HUES6 (cell line): ENCODE results near the gene PROSER2.

Experiments used
- H3K27ac ChIP-seq: 2 replicates; pipeline ENCODE4 v1.7.0; 2013; ENCODE audit warnings: low read depth, mild to moderate bottlenecking, low read length, inconsistent platforms
- H3K27me3 ChIP-seq: 2 replicates; pipeline ENCODE4 v1.6.1; 2013; ENCODE audit warnings: low read length; ENCODE audit not compliant: control insufficient read depth, insufficient read depth
- H3K36me3 ChIP-seq: 2 replicates; pipeline ENCODE4 v1.6.1; 2013; ENCODE audit warnings: low read length; ENCODE audit not compliant: control insufficient read depth, insufficient read depth
- H3K4me1 ChIP-seq: 2 replicates; pipeline ENCODE4 v1.6.1; 2013; ENCODE audit warnings: low read length; ENCODE audit not compliant: control insufficient read depth, insufficient read depth
- H3K4me3 ChIP-seq: 2 replicates; pipeline ENCODE4 v1.5.1; 2013; ENCODE audit warnings: low read depth, low read length
- H3K9ac ChIP-seq: one replicate; pipeline ENCODE4 v1.6.1; 2013; ENCODE audit warnings: mild to moderate bottlenecking, low read length
- H3K9me3 ChIP-seq: 2 replicates; pipeline ENCODE4 v1.6.1; 2013; ENCODE audit warnings: low read depth, low read length; ENCODE audit not compliant: control insufficient read depth, insufficient read depth

The PROSER2 gene

DNA sequence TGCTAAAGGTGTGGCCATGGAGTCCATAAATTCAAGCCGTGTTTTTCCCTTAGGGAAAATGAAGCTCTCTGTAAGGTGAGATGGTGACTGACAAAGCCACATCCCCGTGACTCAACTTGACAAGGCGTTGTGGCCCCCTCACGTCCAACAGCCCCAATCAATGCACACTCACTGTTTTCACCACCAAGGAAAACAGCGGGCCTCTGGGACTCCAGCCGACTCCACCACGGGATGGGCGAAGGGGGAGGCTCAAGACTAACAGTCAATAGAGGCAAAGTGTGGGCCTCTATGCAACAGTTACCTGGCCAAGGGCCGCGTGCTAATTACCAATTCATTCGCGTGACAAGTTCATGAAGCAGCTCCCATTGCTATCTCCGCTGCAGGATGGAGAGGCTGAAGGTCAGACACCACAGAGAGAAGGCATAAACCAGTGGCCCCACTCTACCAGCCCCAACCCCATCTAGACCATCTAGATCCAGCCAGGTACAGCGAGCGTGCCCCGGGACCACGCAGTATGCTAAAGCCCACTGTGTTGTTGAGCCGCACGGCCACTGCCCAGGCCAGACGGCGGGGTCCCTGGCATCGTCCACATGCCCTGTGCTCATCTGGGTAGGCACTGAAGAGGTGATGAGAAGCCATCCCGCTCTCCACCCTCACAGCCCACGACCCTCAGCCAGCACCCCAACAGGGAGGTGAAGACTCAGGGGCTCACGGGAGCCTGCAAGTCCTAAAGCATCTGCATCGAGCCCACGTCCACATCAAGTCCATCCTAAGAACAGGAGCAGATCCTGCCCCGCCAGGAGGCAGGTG lies 76.1 kb downstream of the PROSER2 start:
- H3K4me1 ChIP-seq: peaks cover 23% of the 10 kb centered on the region
- no peak overlapping the region for H3K9ac ChIP-seq
- no peaks in the 10 kb centered on the region for H3K27me3 ChIP-seq
- H3K27ac ChIP-seq: no peak overlapping the region
- H3K36me3 ChIP-seq: no peaks in the 10 kb centered on the region
- no peak overlapping the region for H3K4me3 ChIP-seq
- H3K9me3 ChIP-seq: no peaks in the 10 kb centered on the region

DNA sequence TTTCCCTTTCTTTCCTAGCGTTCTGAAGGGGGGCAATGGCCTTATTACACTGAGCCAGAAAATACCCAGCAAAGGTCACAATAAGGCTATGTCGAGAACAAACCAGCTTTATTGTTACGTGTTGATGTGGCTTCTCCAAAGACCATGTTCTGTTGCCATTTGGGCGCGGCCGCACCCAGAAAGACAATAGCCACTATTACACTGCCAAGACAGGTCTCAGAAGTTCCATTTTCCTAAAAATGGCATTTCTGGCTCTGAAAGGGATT lies 77.8 kb downstream of the PROSER2 start:
- H3K4me3 ChIP-seq: no peak overlapping the region
- H3K36me3 ChIP-seq: no peaks in the 10 kb centered on the region
- H3K9ac ChIP-seq: no peak overlapping the region
- peaks cover 23% of the 10 kb centered on the region for H3K4me1 ChIP-seq
- H3K9me3 ChIP-seq: no peaks in the 10 kb centered on the region
- H3K27ac ChIP-seq: no peak overlapping the region
- H3K27me3 ChIP-seq: no peaks in the 10 kb centered on the region

DNA sequence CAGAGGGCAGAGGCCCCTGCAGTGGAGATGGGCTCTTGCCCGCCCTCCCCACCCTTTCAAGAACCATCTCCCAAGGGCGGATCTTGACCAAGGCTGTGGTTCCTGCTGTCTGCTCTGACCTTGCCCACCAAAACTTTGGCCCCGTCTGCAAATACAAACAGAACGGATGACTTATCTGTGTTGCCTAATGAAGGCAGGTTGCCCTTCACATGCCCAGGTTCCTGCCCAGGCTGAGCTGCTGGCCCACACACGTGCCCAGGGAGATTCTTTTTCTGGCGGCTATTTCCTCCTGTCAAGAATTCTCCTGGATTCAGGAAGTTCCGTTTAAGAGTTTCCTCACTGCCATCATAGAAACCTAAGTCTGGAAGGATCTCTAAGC lies 78.3 kb downstream of the PROSER2 start:
- Histone ChIP-seq H3K9me3 (no peaks in the 10 kb centered on the region), H3K27ac (no peak overlapping the region), H3K36me3 (no peaks in the 10 kb centered on the region), H3K9ac (no peak overlapping the region), H3K4me1 (peaks cover 23% of the 10 kb centered on the region), H3K27me3 (no peaks in the 10 kb centered on the region), H3K4me3 (no peak overlapping the region)

DNA sequence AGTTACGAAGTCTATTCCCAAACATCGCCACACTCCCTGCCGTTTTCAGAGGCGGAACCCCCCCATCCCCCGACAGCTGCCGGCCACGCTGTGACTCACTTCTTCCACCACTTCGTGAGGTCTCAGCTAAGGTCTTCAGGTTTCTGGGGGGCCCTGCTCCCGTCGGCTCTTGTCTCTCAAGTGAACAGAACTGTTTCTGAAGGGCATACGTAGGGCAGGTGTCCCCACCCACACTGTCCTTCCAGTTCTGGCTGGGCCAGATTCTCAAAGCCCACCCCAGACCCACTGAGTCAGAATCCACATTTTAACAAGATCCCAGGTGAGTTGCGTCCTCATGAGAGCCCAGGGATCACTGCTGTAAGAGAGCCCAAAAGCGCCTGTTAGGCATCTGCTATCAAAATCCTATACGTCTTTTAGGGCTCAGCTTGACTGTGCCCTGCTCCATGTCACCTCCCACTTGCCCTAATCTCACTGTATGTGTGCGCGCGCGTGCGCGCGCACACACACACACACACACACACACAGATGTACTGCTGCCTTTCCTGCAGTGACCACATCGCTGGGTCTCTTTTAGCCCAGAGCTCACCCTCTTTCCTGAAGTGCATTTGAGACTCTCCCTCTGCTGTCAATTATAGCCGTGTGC lies 78.8 kb downstream of the PROSER2 start:
- Histone ChIP-seq H3K36me3 (no peaks in the 10 kb centered on the region), H3K27me3 (no peaks in the 10 kb centered on the region), H3K4me1 (peaks cover 23% of the 10 kb centered on the region), H3K4me3 (no peak overlapping the region), H3K9me3 (no peaks in the 10 kb centered on the region), H3K9ac (peak overlapping the region; percentile 29), H3K27ac (no peak overlapping the region)

DNA sequence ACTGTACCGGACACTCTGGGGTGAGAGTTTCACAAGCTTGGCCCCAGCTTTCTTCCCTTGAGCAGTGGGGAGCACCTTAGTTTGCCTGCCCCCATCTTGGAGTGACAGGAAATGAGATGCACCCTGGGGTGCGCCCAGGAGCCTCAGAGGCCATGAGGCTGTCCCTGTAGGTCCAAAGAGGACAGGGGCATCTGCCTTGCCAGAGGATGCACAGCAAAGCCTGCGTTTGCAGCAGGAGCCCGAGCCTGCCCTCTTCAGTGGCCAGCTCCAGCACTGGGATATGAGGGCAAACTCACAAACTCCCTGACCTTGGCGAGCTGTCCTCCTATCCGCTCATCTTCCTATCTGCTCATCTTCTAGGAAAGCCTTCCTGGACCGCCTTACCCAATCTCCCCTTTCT lies 79.5 kb downstream of the PROSER2 start:
- H3K36me3 ChIP-seq: no peaks in the 10 kb centered on the region
- no peaks in the 10 kb centered on the region for H3K9me3 ChIP-seq
- no peak overlapping the region for H3K4me3 ChIP-seq
- no peak overlapping the region for H3K27ac ChIP-seq
- no peak overlapping the region for H3K9ac ChIP-seq
- H3K4me1 ChIP-seq: peaks cover 23% of the 10 kb centered on the region
- H3K27me3 ChIP-seq: no peaks in the 10 kb centered on the region

DNA sequence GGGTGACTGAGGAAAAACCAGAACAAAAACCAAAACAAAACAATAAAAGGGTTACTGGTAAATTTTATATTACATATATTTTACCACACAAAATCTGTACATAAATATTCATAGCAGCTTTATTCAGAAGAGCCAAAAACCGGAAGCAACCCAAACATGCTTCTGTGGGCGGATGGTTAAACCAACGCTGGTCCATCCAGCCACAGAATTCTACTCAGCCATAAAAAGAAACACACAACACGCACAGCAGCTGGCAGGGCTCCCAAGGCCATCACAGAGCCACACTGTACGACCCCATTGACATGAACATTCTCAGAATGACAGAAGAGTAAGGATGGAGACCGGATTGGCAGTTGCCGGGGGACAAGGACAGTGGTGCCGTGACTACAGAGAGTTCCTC lies 83.6 kb downstream of the PROSER2 start:
- Histone ChIP-seq H3K27ac (no peak overlapping the region), H3K9ac (no peak overlapping the region), H3K27me3 (no peaks in the 10 kb centered on the region), H3K9me3 (no peaks in the 10 kb centered on the region), H3K4me1 (peaks cover 8% of the 10 kb centered on the region), H3K36me3 (no peaks in the 10 kb centered on the region), H3K4me3 (no peak overlapping the region)

DNA sequence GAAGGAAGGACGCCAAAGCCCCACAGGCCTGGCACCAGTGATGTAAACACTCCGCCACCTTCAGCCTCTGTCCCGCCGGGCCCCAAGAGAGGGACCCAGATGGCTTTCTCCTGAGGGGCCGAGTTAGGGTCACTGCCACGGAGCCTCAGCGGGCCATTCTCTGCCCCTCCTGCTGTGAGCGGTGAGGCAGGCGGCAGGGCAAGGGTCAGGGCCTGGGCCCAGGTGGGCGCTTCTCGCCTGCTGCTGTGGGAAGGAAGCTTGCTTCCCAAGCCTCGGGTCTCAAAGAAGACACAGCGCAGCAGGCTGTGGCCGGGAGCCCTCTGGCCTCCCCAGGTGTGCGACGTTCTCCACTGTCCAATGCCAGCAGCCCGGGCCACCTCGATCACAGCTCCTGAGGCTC lies 84.8 kb downstream of the PROSER2 start:
- H3K36me3 ChIP-seq: no peaks in the 10 kb centered on the region
- H3K9ac ChIP-seq: no peak overlapping the region
- no peaks in the 10 kb centered on the region for H3K9me3 ChIP-seq
- peaks cover 4% of the 10 kb centered on the region; the same call in 1 of the 2 replicates for H3K4me1 ChIP-seq
- no peak overlapping the region for H3K4me3 ChIP-seq
- H3K27me3 ChIP-seq: no peaks in the 10 kb centered on the region
- H3K27ac ChIP-seq: no peak overlapping the region

DNA sequence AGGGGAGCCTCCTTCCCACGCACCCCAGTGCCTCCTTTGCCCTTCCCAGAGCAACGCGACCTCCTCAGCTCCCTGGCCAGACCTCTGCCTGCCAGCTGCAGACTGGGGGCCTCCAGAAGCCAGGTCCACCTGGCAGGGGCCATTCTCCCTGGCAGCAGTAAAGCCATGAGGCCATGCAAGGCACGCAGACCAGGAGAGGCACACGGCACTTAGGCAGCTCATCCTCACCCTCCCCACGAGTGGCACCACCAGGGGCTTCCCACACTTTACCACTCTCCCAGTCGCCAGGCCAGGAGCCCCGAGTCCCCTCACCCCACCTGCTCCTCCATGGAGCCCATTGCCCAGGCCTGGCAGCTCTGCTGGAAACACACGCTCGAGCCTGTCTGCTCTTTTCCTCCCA lies 85.4 kb downstream of the PROSER2 start:
- no peak overlapping the region for H3K27ac ChIP-seq
- peaks cover 11% of the 10 kb centered on the region; the same call in 1 of the 2 replicates for H3K4me1 ChIP-seq
- H3K27me3 ChIP-seq: no peaks in the 10 kb centered on the region
- no peaks in the 10 kb centered on the region for H3K9me3 ChIP-seq
- no peak overlapping the region for H3K4me3 ChIP-seq
- H3K9ac ChIP-seq: no peak overlapping the region
- H3K36me3 ChIP-seq: no peaks in the 10 kb centered on the region

DNA sequence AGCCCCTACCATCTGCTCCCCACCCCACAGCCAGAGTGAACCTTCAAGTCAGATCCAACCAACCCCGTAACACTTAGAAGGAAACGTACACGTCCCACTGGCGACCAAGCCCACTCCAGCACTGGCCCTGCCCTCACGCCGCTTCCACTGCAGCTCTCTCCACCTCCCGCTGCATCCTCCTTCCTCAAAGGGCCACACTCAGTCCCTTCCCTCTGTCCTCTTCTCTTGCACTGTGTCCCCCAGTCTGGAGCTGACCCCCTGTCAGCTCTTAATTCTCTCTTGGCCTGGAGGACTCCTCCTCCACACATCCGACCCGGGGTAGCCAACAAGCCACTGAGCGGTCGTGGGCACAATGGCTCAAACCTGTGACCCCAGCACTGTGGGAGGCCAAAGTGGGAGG lies 85.8 kb downstream of the PROSER2 start:
- H3K36me3 ChIP-seq: no peaks in the 10 kb centered on the region
- H3K4me3 ChIP-seq: no peak overlapping the region
- peaks cover 11% of the 10 kb centered on the region; the same call in 1 of the 2 replicates for H3K4me1 ChIP-seq
- no peak overlapping the region for H3K9ac ChIP-seq
- no peaks in the 10 kb centered on the region for H3K9me3 ChIP-seq
- no peaks in the 10 kb centered on the region for H3K27me3 ChIP-seq
- no peak overlapping the region for H3K27ac ChIP-seq

DNA sequence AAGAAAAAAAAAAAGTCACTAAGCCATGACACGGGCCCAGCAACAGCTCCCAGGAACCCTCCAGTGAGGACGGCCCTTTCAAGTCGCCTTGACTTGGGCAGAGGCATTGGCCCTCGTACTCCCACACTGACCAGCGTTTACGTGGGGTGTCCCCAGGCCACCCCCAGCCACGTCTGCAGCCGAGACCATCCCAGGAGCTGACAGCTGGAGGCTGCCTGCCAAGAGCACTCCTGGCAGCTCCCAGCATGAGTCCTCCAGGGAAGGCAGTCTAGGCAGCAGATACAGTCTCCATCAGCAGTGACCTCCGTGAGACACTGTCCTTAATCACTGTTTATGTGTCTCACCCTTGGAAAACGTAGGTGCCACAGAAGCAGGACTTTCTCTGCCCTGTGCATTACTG lies 86.5 kb downstream of the PROSER2 start:
- H3K4me3 ChIP-seq: no peak overlapping the region
- no peak overlapping the region for H3K27ac ChIP-seq
- H3K9ac ChIP-seq: no peak overlapping the region
- H3K9me3 ChIP-seq: no peaks in the 10 kb centered on the region
- H3K36me3 ChIP-seq: no peaks in the 10 kb centered on the region
- no peaks in the 10 kb centered on the region for H3K27me3 ChIP-seq
- H3K4me1 ChIP-seq: peaks cover 11% of the 10 kb centered on the region; the same call in 1 of the 2 replicates

DNA sequence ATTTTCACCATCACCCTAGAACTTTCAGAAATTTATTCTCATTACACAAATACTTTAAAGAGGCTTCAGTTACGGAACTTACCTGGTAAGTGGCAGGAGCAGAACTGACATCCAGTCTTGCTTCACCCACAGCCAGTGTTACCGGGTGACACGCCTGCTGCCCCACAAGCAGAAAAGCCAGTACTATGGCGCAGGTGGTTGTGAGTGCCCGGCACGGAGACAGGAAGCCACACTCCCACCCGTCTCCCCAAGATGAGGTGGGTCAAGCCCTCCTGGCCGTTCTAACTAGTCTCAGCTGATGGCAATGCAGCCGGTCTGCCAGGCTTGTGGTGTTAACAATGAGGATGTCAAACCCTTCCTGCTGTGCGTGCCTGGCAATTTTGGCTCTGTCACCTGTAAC lies 86.9 kb downstream of the PROSER2 start:
- Histone ChIP-seq H3K27me3 (no peaks in the 10 kb centered on the region), H3K36me3 (no peaks in the 10 kb centered on the region), H3K27ac (no peak overlapping the region), H3K9ac (no peak overlapping the region), H3K9me3 (no peaks in the 10 kb centered on the region), H3K4me3 (no peak overlapping the region), H3K4me1 (peaks cover 11% of the 10 kb centered on the region; the same call in 1 of the 2 replicates)
